CD4-positive, alpha-beta T cell treated with Interleukin-17A for 4 hours (primary cell): ENCODE results near the gene MICU1.

Experiments used
- DNase-seq: peaks from one replicate; pipeline ENCODE4 v3.0.0-alpha.2; 2020; ENCODE audit warnings: mixed read lengths

Gene MICU1

DNA sequence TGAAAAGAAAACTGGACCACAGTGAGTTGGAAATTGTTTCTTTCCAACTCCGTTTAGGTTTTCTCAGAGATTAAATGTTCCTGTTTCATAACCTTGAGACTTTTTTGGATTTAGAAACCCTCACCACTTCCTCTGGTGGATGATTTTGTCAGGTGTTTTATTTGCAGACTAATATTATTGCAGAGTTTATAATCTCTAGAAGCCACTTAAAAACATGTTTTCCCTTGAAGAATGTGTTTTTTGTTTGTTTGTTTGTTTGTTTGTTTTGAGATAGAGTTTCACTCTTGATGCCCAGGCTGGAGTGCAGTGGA lies 520 bp upstream of the MICU1 start:
- no peak for DNase-seq

DNA sequence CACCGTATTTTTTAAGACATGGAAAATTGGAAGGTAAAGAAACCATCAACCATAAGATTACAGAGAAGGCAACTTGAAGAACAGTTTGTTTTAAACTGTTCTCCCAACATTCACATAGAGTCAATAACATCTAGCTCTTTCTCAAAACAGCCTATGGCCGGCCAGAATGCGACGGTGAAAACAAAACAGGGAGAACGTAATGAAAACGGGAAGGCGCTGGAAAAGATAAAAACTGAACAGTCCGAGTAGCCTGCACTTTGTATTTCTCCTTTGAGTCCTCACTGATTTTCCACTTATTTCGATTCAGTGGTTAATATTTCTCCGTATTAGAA lies 637 bp downstream of the MICU1 start:
- no peak for DNase-seq

- DNase-seq = no peak
Measured at GRCh38 chr10:72622271-72622670, 3.6 kb downstream of the MICU1 start.

GRCh38 chr10:72616716-72617115 lies 9.2 kb downstream of the MICU1 start:
- DNase-seq = no peak

DNA sequence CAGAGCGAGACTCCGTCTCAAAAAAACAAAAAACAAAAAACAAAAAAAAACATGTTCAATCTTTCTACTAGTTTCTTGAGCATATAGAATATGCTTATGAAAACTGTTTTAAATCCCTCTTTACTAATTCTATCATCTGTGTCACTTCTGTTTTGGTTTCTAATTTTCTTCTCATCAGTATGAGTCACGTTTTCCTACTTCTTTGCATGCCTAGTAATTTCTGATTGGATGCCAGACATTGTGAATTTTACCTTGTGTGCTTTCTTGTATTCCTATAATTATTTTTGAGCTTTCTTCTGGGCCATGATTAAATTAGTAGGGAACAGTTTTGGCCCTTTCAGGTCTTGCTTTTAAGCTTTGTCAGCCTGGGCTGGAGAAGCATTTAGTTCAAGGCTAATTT lies 9.9 kb downstream of the MICU1 start:
- DNase-seq = no peak

- DNase-seq = no peak
Measured at GRCh38 chr10:72612203-72612826, 13.6 kb downstream of the MICU1 start.

DNA sequence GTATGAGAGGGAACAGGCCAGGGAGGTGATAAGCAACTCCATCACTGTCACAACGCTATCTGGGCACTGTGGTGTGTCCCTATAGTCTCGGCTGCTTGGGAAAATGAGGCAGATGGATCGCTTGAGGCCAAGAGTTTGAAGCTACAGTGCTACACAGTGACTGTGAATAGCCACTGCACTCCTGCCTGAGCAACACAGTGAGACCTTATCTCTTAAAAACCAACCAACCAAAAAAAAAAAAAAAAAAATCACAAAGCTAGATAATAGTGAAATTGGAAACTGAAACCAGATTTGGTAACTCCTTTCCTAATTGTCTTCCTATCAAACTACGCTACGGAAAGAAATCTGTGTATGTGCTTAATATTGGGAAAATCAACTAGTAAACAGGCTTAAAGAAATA lies 14.1 kb downstream of the MICU1 start:
- no peak for DNase-seq

DNA sequence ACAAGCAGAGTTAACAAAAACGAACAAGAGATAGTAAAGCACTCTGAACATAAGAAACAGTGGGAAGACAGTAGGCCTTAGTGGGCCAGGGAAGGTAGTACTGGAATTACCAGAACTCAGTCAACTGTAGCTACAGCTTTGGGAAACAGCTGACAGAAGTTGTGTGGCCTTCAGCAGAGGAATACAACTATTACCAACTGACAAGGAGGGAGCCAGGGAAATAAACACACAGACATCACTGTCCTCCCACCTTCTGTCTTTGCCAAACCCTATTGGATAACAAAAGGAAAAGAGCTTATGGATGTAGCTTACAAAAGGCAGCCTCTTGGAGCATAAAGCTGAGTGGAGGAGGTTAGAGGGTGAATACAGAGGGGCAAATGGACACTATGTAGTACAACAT lies 15.4 kb downstream of the MICU1 start:
- DNase-seq = no peak

GRCh38 chr10:72605122-72605521 lies 20.8 kb downstream of the MICU1 start:
- DNase-seq = no peak

GRCh38 chr10:72601144-72601543 lies 24.7 kb downstream of the MICU1 start:
- DNase-seq = no peak

DNA sequence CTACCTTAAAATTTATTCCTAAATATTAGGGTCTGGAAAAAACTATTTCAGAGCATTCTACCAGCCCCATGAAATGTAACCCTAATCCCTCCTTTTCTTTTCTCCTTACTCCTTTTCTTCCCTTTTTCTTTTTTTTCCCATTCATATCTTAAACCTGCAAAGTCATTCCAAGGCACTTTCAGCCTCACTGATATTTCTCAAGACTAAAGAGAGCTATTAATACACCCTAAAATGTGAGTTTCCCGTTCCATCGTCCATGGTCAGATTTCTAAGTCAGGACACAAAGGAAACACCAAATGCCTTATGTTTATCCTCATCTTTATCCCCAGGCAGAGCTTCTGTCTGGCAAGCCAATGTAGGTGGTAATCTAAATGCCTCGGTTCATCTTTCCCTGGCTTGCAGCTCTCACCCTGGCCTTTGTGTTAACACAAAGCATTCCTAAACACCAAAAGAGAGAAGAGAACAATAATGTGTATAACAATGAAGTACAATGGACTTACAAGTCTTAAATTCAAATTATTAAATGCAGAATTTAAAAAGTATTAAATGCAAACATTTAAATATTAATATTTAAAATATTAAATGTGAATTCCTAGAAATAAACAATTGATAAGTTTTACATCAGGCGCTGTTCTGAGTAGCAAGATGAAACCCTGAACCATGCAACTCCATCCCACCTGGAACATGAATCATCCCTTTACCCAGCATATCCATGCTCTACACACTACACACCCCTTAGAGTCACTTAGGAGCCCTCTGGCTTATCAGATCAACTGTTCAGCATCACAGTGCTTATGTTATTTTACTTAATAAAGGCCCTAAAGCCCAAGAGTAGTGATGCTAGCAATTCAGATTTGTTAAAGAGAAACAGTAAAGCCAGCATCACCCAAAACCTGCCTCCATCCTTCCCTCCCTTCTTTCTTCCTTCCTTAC lies 26.8 kb downstream of the MICU1 start:
- no peak for DNase-seq

DNA sequence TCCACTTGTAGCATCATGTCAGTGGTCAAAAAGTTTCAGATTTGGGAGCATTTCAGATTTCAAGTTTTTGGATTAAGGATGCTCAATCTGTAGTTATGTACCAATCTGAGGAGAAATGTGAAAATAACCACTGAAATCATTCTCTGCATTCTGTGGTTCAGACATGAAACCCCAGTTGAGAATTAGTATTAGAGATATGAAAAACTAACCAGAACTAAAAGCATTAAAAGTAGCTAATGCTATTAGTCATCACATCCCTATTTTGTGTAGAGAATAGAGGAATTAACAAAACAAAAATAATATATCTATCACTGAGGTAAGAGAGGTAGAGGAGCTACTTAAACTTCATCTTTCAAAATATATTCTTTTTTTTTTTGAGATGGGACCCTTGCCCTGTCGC lies 28.0 kb downstream of the MICU1 start:
- DNase-seq = no peak

DNA sequence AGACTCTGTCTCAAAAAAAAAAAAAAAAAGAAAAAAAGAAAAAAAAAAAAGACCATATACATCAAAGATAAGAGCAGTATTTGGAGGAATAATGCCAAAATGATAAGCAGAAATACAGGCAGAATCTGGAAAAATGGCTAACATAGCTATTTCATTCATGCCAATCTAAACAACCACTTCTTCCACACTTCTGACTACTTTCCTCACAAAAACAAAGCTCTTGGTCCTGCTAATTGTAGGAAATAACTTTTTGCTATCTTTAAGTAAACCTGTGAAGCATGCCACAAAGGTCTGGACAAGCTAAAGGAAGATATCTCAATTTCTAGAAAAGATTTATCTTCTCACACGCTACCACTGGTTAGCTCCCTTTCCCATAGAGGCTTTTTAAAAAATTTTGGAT lies 30.4 kb downstream of the MICU1 start:
- DNase-seq = no peak

DNA sequence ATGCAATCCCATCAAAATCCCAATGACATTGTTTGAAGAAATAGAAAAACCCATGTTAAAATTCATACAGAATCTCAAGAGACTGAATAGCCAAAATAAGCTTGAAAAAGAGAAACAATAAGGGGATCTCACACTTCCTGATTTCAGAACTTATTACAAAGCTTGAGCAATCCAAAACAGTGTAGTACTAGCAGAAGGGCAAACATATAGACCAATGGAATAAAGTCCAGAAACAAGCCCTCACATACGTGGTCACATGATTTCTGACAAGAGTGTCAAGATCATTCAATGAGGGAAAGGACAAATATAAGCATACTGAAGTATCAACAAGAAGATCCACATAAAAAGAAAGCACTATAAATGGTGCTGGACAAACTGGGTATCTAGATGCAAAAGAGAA lies 31.9 kb downstream of the MICU1 start:
- DNase-seq = no peak

- DNase-seq = no peak
Measured at GRCh38 chr10:72588266-72588665, 37.6 kb downstream of the MICU1 start.

- no peak for DNase-seq
Measured at GRCh38 chr10:72587568-72587967, 38.3 kb downstream of the MICU1 start.

DNA sequence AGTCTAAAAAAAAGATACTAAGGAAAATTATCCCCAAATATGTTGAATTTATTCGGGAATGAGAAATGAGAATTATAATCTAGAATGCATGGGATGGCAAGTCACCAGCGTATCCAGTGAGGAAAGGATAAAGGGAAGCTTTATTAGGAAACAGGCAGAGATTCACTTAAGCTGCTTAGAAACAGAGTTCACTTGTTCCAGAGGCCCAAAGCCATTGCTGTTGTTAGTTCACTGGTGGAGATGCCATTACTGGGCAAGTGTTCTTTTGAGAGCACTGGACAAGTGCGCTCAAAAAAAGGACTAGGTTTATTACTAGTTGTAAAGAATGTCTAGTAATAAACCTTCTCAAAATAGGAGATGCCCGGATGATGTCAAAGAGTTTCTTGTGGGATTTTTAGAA lies 51.2 kb downstream of the MICU1 start:
- no peak for DNase-seq

DNA sequence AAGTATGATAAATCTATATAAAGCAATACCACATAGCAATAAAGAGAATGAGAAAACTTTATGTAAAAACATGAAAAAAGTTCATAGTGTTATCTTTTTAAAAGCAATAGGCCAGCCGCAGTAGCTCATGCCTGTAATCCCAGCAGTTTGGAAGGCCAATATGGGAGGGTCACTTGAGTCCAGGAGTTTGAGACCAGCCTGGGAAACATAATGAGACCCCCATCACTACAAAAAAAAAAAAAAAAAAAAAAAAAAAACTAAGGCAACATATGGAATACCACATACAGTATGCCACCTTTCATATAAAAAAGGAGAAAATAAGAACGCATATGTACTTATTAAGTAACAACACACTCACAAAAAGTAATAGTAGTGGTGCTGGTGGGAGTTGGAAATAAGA lies 52.8 kb downstream of the MICU1 start:
- DNase-seq = no peak

DNA sequence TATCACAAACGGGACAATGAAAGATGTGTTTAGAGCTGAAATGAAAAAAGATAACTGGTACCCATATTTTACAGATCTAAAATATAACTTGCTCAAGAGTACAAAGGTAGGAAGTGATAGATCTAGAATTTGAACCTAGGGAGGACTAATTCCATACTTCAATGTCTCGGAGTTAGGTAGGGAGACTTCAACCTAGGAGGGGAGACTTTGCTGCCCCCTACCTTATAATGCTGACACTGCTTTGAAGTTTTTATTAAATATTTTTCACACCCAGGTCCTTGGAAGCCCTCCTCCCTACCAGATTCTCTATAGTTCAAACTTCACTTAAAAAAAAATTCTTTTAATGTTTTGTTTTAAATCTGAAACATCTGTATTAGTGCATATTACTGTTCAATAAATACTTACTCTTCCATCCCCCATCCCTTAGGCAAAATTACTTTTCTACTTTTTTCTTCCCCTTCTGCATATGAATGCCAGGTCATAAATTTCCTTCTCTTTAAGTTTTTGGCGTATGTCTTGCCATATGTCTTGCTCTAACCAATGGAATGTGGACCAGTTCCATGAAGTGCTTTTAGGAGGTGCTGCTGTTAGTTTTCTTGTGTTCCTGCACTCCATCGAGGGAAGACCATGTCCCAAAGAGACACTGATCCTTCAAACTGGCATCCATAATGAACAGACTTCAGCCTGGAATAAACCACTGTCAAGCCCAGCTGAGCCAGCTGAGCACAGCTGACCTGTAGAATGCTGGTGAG lies 57.8 kb downstream of the MICU1 start:
- DNase-seq = no peak

GRCh38 chr10:72567421-72567820 lies 58.5 kb downstream of the MICU1 start:
- DNase-seq = no peak

DNA sequence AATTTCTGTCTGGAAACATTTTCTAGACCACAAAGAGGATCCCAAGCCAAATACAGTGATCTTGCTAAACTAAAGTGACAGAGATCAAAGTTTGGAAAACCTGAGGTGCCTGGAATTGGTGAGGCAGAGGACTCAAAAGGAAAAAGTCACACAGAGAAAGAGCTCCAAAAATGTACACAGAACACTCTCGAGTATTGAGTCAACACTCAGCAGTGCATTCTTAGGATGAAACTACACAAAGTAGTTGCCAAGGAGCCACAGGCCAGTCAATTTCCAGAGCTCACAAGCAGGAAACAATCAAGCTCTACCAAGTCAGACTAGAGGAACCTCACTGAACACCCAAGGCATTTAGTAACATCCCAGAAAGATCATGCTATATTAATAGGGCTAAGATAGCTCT lies 61.3 kb downstream of the MICU1 start:
- DNase-seq = no peak

DNA sequence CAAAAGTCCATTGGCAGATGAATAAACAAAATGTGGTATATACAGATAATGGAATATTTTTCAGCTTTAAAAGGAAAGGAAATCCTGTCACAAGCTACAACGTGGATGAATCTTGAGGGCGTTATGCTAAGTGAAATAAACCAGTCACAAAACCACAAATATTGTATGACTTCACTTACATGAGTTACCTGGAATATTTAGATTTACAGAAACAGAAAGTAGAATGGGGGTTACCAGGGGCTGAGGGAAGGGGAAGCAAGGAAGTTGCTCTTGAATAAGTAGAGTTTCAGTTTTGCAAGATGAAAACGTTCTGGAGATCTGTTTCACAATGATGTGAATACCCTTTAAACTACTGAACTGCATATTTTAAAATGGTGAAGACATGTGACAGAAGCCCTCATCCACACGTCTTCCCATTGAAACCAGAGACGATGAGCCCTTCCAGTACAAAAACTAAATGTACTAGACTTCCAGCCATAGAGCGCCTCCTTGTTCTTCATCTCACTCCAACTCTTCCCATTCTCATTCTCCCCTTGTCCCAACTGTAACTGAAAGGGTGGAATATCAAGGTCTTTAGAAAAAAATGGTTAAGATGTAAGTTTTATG lies 62.4 kb downstream of the MICU1 start:
- DNase-seq = no peak

- no peak for DNase-seq
Measured at GRCh38 chr10:72561745-72562166, 64.1 kb downstream of the MICU1 start.

DNA sequence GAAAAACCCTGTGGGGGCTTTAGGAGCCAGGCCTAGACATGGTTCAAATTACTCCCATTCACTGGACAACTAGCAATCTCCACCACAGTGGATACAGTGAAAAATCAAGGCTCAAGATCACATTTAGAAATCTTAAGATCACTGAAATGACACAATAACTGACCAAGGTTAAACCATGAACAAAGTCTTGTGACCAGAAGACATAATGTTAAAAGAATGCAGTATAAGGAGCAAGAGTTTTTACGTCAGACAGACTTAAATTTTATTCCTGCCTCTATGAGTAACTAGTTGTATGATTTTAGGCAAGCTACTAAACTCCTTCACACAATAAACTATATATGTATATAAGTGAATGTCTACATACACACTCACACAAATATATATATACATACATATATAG lies 68.5 kb downstream of the MICU1 start:
- no peak for DNase-seq
